KOPT-K1 (cell line): Measurements from ENCODE around the gene METTL26.

ENCODE experiments used
- H3K27ac ChIP-seq: fragments of 200-600 bp; sonication (generic); 2 replicates; pipeline ENCODE4 v1.5.1; 2016; ENCODE audit warnings: antibody characterized with exemption, mild to moderate bottlenecking, low read depth, low read length; ENCODE audit not compliant: poor library complexity, severe bottlenecking
- H3K36me3 ChIP-seq: fragments of 200-600 bp; sonication (generic); 2 replicates; pipeline ENCODE4 v1.5.1; 2017; ENCODE audit warnings: antibody characterized with exemption, mild to moderate bottlenecking, low read length, moderate library complexity; ENCODE audit not compliant: insufficient read depth
- H3K9me3 ChIP-seq: fragments of 200-600 bp; sonication (generic); 2 replicates; pipeline ENCODE4 v1.5.1; 2017; ENCODE audit warnings: antibody characterized with exemption, low read length, mild to moderate bottlenecking; ENCODE audit not compliant: insufficient read depth, poor library complexity, severe bottlenecking

The METTL26 gene

GRCh38 chr16:595094-595528, 41.0 kb downstream of the METTL26 start:
- no peaks in the 10 kb centered on the region; the same call in 1 of the 2 replicates for H3K36me3 ChIP-seq
- H3K9me3 ChIP-seq, result no peaks in the 10 kb centered on the region
- H3K27ac ChIP-seq, result no peak overlapping the region

GRCh38 chr16:593807-594206, 42.3 kb downstream of the METTL26 start:
- H3K27ac ChIP-seq, result no peak overlapping the region
- no peaks in the 10 kb centered on the region for H3K9me3 ChIP-seq
- H3K36me3 ChIP-seq, result no peaks in the 10 kb centered on the region

GRCh38 chr16:593406-593805, 42.7 kb downstream of the METTL26 start:
- no peaks in the 10 kb centered on the region for H3K36me3 ChIP-seq
- no peak overlapping the region for H3K27ac ChIP-seq
- H3K9me3 ChIP-seq, result no peaks in the 10 kb centered on the region

GRCh38 chr16:592518-593306, 43.4 kb downstream of the METTL26 start:
- Histone ChIP-seq H3K36me3 (no peaks in the 10 kb centered on the region), H3K27ac (no peak overlapping the region), H3K9me3 (no peaks in the 10 kb centered on the region)

GRCh38 chr16:591892-592517, 44.1 kb downstream of the METTL26 start:
- no peak overlapping the region for H3K27ac ChIP-seq
- no peaks in the 10 kb centered on the region for H3K36me3 ChIP-seq
- no peaks in the 10 kb centered on the region for H3K9me3 ChIP-seq

- Histone ChIP-seq H3K36me3 (no peaks in the 10 kb centered on the region), H3K9me3 (no peaks in the 10 kb centered on the region), H3K27ac (no peak overlapping the region)
These were observed 44.9 kb downstream of the METTL26 start for GRCh38 chr16:591231-591630.

GRCh38 chr16:590815-591200, 45.3 kb downstream of the METTL26 start:
- Histone ChIP-seq H3K36me3 (no peaks in the 10 kb centered on the region), H3K27ac (peak overlapping the region; percentile 68), H3K9me3 (no peaks in the 10 kb centered on the region)

GRCh38 chr16:590188-590814, 45.8 kb downstream of the METTL26 start:
- Histone ChIP-seq H3K9me3 (no peaks in the 10 kb centered on the region), H3K27ac (peak overlapping the region; percentile 68), H3K36me3 (no peaks in the 10 kb centered on the region)

GRCh38 chr16:589658-590187, 46.4 kb downstream of the METTL26 start, which contains the start of gene RAB40C:
Gene RAB40C, plus strand, starts transcription at chr16:590066. Its CDS starts 226 bp downstream, at chr16:590292.
- H3K36me3 ChIP-seq, result no peaks in the 10 kb centered on the region
- peak within 1 kb of the TSS; percentile 92 for H3K27ac ChIP-seq
- no peaks in the 10 kb centered on the region for H3K9me3 ChIP-seq

GRCh38 chr16:588889-589657, 47.0 kb downstream of the METTL26 start:
- H3K27ac ChIP-seq, result peak overlapping the region; percentile 92
- H3K36me3 ChIP-seq, result no peaks in the 10 kb centered on the region
- H3K9me3 ChIP-seq, result no peaks in the 10 kb centered on the region

- no peaks in the 10 kb centered on the region for H3K36me3 ChIP-seq
These were observed 47.5 kb downstream of the METTL26 start for GRCh38 chr16:588639-588888.

GRCh38 chr16:586645-587590, 49.2 kb downstream of the METTL26 start:
- Histone ChIP-seq H3K27ac (no peak overlapping the region), H3K36me3 (peaks cover 4% of the 10 kb centered on the region; the same call in 1 of the 2 replicates), H3K9me3 (no peaks in the 10 kb centered on the region)

More at GRCh38 chr16:588639-588888, 47.5 kb downstream of the METTL26 start:
- H3K27ac ChIP-seq, result peak overlapping the region; percentile 92
- H3K9me3 ChIP-seq, result no peaks in the 10 kb centered on the region

- H3K27ac ChIP-seq, result no peak overlapping the region
- peaks cover 4% of the 10 kb centered on the region; the same call in 1 of the 2 replicates for H3K36me3 ChIP-seq
- H3K9me3 ChIP-seq, result no peaks in the 10 kb centered on the region
These were observed 50.0 kb downstream of the METTL26 start for GRCh38 chr16:586047-586644.
